ENCODE results near the gene TRAPPC2B. TPM values are rescaled to one million over a fixed set of nuclear protein-coding genes. Genes with fewer than 3 reads are reported as not detected.

The TRAPPC2B gene
- total and polyA plus RNA-seq, 2 of the 13 experiments (the other 11 are each of a cell fraction or from before 2014, with no cell fraction given): 13.3 to 17.7 TPM

- Histone ChIP-seq H3K27ac (ENCODE audit: extremely low read length, insufficient read depth, low read length) (no peak overlapping the region), H4K20me1 (ENCODE audit: insufficient read depth, low read length) (no peaks in the 10 kb centered on the region), H3K79me2 (ENCODE audit: insufficient read depth, low read length) (peaks cover 21% of the 10 kb centered on the region), H3K4me1 (ENCODE audit: insufficient read depth, low read length) (peaks cover 27% of the 10 kb centered on the region), H2AFZ (ENCODE audit: low read length) (no peak overlapping the region), H3K4me3 (replicated peaks in 1 of 3; ENCODE audit: insufficient read depth in 1 of 3, low read depth in 2 of 3, low read length in 3 of 3) (peak overlapping the region; percentile 38 to 46 (median 38); a peak in 5 of 6 replicates), H3K36me3 (replicated peaks in 1 of 2; ENCODE audit: control insufficient read depth in 1 of 2, insufficient read depth in 2 of 2, low read length in 2 of 2) (no peaks in the 10 kb centered on the region), H3K27me3 (ENCODE audit: control insufficient read depth in 1 of 2, insufficient read depth in 2 of 2, low read length in 2 of 2) (0 out of 5 replicates have a peak, but pooled peaks cover 2 to 4% of the 10 kb centered on the region in 2 experiments), H3K9me3 (ENCODE audit: low read length) (no peaks in the 10 kb centered on the region), H3K4me2 (ENCODE audit: low read depth, low read length) (peak overlapping the region; percentile 32), H3K9ac (ENCODE audit: insufficient read depth, low read depth, low read length) (peak overlapping the region; percentile 43; the same call in 1 of the 2 replicates)
- DNase-seq (ENCODE audit: low spot score) (no peak), FAIRE-seq (no peak), ATAC-seq (peak; percentile 17)
- POLR2A ChIA-PET: interaction anchor here (1.5 kb wide), 1 partner anchor 72 kb away, joined by 3 read pairs; no protein-coding TSS in a partner anchor
- 45% methylated on average over 27 of the region's 29 CpGs for WGBS (ENCODE audit: low lambda C conversion rate)
- TF ChIP-seq CAMTA2 (CRISPR knock-in tag; IDR thresholded peaks at IDR 0.05; ENCODE audit: borderline replicate concordance) (no peak), PCBP2 (optimal IDR thresholded peaks at IDR 0.05; ENCODE audit: low read depth, low read length, poor library complexity, severe bottlenecking) (no peak), UBTF (CRISPR knock-in tag; IDR thresholded peaks at IDR 0.05) (peak; percentile 42; the same call in 1 of the 2 replicates), POGK (CRISPR knock-in tag; conservative IDR thresholded peaks at IDR 0.05) (0 out of 2 replicates have a peak, but pooled peaks have one; percentile 44), ZNF687 (CRISPR knock-in tag; IDR thresholded peaks at IDR 0.05) (peak; percentile 37; the same call in 1 of the 2 replicates)
- no TSS peak for BruUV-seq (replicated peaks)
- intact Hi-C loops (cut with micrococcal nuclease; ENCODE audit: unreplicated experiment): no loop called here
- CTCF ChIA-PET (ENCODE audit: low intra/inter-chr PET ratio, low total read pairs): no interaction called here
- in situ Hi-C loops (cut with HindIII; ENCODE audit: extremely low pct_ligation_motif_present, low pct_unique_long_range_greater_than_20kb): no loop called here
These were observed 45.8 kb upstream of the TRAPPC2B start for GRCh38 chr19:57317503-57317902.
